Nephron (organoid): ENCODE data around the gene MSX1.

Experiments used
- H3K27ac Mint-ChIP-seq, 3 experiments: 2 replicates each; pipeline ENCODE4 v1.8.0; 2020; ENCODE audit warnings: mixed read lengths in 3 of 3, mild to moderate bottlenecking in 2 of 3, moderate library complexity in 1 of 3
- H3K27me3 Mint-ChIP-seq: 2 replicates; pipeline ENCODE4 v1.8.0; 2021; ENCODE audit warnings: low read depth, mild to moderate bottlenecking, moderate library complexity, mixed read lengths
- H3K36me3 Mint-ChIP-seq: 2 replicates; pipeline ENCODE4 v1.8.0; 2020; ENCODE audit warnings: low read depth, mixed read lengths
- H3K4me1 Mint-ChIP-seq: 2 replicates; pipeline ENCODE4 v1.8.0; 2020; ENCODE audit warnings: mixed read lengths
- H3K4me3 Mint-ChIP-seq, 3 experiments: 2 replicates each; pipeline ENCODE4 v1.8.0; 2020; ENCODE audit warnings: mild to moderate bottlenecking in 3 of 3, mixed read lengths in 3 of 3, moderate library complexity in 2 of 3
- H3K9me3 Mint-ChIP-seq: 2 replicates; pipeline ENCODE4 v1.8.0; 2020; ENCODE audit warnings: mixed read lengths
- TF ChIP-seq, protein P1 (sequence below), 3 experiments: fragments of 200-600 bp; sonication (generic); IDR thresholded peaks; one replicate each; pipeline ENCODE4 v1.5.0; 2021; ENCODE audit warnings: antibody characterized with exemption in 3 of 3; ENCODE audit not compliant: unreplicated experiment in 3 of 3

Gene MSX1

DNA sequence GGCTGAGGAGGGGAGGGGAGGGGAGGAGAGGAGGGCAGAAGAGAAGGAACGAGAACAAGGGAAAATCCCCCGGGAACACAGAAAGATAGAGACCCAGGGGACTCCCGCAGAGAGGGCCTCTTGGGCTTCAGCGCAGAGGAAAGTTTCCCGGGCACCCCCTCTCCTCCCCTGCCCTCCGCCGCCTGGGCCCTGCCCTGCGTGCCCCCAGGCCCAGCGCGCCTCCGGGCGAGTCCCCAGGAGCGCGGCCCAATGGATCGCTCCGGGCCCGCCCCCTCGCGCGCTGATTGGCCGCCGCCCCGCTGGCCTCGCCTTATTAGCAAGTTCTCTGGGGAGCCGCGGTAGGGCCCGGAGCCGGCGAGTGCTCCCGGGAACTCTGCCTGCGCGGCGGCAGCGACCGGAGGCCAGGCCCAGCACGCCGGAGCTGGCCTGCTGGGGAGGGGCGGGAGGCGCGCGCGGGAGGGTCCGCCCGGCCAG, at the start of gene MSX1:
Gene MSX1 (plus strand): TSS at position 341 of the 474 bp plus-strand sequence. CDS start 235 bp downstream, outside the sequence.
- no peaks in the 10 kb centered on the region for H3K9me3 Mint-ChIP-seq
- H3K27ac Mint-ChIP-seq: no peak within 1 kb of the TSS
- peak within 1 kb of the TSS; percentile 89 to 95 (median 94) for H3K4me3 Mint-ChIP-seq
- peaks cover 92% of the 10 kb centered on the region for H3K27me3 Mint-ChIP-seq
- no peaks in the 10 kb centered on the region for H3K36me3 Mint-ChIP-seq
- peaks cover 50% of the 10 kb centered on the region for H3K4me1 Mint-ChIP-seq
- TF ChIP-seq, protein P1, sequence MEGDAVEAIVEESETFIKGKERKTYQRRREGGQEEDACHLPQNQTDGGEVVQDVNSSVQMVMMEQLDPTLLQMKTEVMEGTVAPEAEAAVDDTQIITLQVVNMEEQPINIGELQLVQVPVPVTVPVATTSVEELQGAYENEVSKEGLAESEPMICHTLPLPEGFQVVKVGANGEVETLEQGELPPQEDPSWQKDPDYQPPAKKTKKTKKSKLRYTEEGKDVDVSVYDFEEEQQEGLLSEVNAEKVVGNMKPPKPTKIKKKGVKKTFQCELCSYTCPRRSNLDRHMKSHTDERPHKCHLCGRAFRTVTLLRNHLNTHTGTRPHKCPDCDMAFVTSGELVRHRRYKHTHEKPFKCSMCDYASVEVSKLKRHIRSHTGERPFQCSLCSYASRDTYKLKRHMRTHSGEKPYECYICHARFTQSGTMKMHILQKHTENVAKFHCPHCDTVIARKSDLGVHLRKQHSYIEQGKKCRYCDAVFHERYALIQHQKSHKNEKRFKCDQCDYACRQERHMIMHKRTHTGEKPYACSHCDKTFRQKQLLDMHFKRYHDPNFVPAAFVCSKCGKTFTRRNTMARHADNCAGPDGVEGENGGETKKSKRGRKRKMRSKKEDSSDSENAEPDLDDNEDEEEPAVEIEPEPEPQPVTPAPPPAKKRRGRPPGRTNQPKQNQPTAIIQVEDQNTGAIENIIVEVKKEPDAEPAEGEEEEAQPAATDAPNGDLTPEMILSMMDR (IDR thresholded peaks at IDR 0.05; ENCODE audit: unreplicated experiment in 3 of 3): no peak

DNA sequence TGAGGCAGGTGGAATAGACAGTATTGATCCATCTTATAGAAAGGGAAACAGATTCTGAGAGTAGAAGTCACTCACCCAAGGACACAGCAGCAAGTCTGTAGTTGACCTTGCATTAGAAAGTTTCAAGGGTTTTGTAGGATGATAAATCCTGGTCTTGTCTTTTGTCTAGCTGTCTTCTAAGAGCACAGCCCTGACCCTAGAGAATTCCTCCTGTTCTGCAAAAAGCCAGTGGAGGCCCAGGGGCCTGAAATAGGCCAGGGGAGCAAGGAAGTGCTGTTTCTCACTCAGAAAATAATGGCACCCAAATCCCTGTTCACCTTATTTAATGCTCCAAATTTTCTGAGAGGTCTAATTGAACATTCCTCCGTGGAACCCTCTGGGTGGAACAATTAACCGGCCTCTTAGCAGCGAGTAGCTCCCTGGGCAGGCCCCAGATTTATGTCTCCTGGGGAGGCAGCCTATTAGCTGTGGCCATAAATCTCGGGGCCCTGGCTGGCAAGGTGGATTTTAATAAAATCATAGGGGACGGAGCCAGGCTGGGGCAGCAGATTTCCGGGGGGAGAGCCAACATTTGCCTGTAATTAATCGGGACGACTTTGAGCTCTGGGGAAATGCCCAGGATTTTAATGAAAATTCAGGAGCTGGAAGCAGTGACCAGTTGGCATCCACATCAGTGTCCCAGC, 49.2 kb upstream of the MSX1 start:
- Mint-ChIP-seq H3K27me3 (peaks cover 59% of the 10 kb centered on the region), H3K9me3 (peaks cover 4% of the 10 kb centered on the region), H3K4me1 (peaks cover 16% of the 10 kb centered on the region), H3K36me3 (peaks cover 5% of the 10 kb centered on the region), H3K4me3 (no peak overlapping the region), H3K27ac (peak overlapping the region in 1 of 3 experiments; percentile 25)
- TF ChIP-seq, protein P1 (IDR thresholded peaks at IDR 0.05; ENCODE audit: unreplicated experiment in 3 of 3): no peak

DNA sequence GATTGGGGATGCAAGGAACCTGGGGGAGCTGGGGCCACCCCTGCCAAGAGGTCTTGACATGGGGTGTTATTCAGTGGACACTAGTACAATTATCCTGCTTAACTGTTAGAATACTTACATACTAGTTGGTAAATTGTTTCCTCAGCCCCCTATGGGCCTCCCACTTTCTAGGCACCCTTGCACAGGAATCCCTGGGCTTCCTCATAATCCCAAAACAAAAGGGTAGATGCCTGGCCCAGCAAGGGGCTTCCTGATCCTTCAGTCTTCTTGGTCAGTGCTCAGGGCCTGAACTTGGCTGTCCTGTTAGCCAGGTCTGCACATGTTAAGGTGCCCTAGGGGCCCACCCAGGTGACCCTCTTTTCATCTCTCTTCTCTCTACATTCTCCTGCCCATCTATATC, 48.7 kb upstream of the MSX1 start:
- H3K9me3 Mint-ChIP-seq: peaks cover 4% of the 10 kb centered on the region
- no peak overlapping the region for H3K27ac Mint-ChIP-seq
- TF ChIP-seq, protein P1 (IDR thresholded peaks at IDR 0.05; ENCODE audit: unreplicated experiment in 3 of 3): no peak
- H3K27me3 Mint-ChIP-seq: peaks cover 57% of the 10 kb centered on the region
- H3K36me3 Mint-ChIP-seq: peaks cover 5% of the 10 kb centered on the region
- H3K4me1 Mint-ChIP-seq: peaks cover 16% of the 10 kb centered on the region
- H3K4me3 Mint-ChIP-seq: no peak overlapping the region

DNA sequence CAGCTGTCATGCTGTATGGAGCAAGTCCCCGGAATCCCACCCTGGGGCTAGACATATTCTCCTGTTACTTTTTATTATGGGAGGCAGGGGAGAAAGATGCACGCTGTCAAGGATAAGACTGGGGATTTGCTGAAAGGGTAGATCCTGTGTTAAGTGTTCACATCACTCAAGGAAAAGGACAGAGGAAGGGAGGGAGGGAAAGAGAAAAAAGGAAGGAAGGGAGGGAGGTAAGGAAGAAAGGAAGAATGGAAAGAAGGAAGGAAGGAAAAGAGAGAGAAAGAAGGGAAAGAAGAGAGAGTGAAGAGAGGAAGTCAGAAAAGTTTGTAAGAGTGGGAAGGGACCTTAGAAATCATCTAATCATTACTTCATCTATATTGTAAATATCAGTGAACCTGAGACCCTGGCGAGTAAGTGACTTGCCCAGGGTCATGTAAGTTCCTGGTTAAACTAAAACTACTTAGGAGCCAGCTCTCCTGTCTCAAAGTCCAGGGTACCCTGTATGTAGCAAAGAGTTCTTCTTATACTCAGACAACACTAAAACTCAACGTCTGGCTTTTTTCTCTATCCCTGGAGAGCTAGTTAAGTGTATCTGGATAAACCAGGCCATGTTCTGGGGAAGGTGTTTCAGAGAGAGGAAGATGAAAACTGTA, 47.2 kb upstream of the MSX1 start:
- Mint-ChIP-seq H3K36me3 (peaks cover 6% of the 10 kb centered on the region), H3K9me3 (peaks cover 7% of the 10 kb centered on the region), H3K4me3 (no peak overlapping the region), H3K27me3 (peaks cover 62% of the 10 kb centered on the region), H3K27ac (no peak overlapping the region), H3K4me1 (peaks cover 16% of the 10 kb centered on the region)
- TF ChIP-seq, protein P1 (IDR thresholded peaks at IDR 0.05; ENCODE audit: unreplicated experiment in 3 of 3): no peak

DNA sequence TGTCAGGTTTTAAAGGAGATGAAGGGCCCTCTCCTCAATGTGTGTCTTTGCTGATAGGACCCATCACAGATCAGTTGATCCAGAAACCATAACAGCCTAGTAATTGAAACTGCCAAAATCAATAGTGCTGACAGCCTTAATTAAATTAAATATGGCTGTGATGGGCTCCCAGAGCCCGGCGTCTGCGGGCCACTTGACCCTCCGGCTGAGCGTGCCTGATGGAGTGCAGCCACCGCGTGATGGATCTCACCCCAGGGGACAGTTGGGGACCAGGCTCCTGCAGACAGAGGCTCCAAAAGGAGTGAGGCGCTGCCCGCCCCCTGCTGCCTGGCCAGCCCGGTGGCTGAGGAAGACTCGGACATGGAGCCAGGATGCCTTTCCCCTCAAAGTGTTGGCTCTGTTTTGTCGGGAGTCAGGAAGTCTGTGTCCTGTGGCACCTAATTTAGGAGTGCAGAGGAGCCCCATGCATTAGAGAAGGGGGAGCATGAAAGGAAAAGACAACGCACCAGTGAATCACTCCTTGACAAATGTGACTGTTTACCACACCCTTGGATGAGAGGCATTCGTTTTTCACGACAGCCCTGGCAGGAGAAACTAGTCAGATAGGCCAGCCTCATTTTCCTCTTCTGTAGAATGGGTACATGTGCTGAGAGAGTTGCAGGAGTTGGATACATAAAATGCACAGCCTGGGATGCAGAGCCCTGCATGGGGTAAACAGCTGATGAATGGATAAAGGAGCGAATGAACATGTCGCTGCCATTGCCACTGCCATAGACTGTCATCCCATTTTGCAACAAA, 40.9 kb upstream of the MSX1 start:
- no peak overlapping the region for H3K4me3 Mint-ChIP-seq
- peaks cover 68% of the 10 kb centered on the region for H3K27me3 Mint-ChIP-seq
- peaks cover 11% of the 10 kb centered on the region for H3K9me3 Mint-ChIP-seq
- peaks cover 12% of the 10 kb centered on the region for H3K36me3 Mint-ChIP-seq
- TF ChIP-seq, protein P1 (IDR thresholded peaks at IDR 0.05; ENCODE audit: unreplicated experiment in 3 of 3): no peak
- no peak overlapping the region for H3K27ac Mint-ChIP-seq
- no peaks in the 10 kb centered on the region for H3K4me1 Mint-ChIP-seq
